Transverse colon (tissue), 4 donors: ENCODE measurements around the gene DOCK2.

ENCODE experiments used
- POLR2AphosphoS5 ChIP-seq, 3 donors: sonication (generic); formaldehyde crosslinking; IDR thresholded peaks; one replicate each; pipeline ENCODE4 v1.6.1; 2016; ENCODE audit warnings: antibody characterized with exemption in 3 of 3
- TF ChIP-seq, protein P1 (sequence below), 5 experiments: fragments of 200-600 bp in 3 of 5; fragments of 450-650 bp in 2 of 5; sonication (generic) in 3 of 5; IDR thresholded peaks; 1 replicate in 2 of 5; 2 replicates in 3 of 5; pipeline ENCODE4 v1.5.1; 2016 to 2017; ENCODE audit warnings: antibody characterized with exemption in 5 of 5, inconsistent platforms in 3 of 5, mild to moderate bottlenecking in 2 of 5, moderate library complexity in 1 of 5

DNA sequence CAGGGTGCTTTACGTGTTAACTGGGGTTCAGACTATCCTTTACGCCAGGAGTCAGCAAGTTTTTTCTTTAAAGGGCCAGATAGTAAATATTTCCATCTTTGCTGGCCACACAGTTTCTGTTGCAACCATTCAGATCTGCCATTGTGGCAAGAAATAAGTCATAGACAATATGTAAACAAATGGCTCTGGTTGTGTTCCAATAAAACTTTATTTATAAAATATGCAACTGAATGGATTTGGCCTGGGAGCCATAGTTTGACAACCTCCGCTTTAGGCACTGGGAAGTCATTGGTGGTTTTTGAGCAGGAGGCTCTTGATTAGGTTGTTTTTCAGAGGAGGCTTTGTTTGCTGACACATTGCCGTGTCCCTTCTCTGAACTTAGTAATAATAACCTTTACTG, 252.5 kb downstream of the DOCK2 start:
- TF ChIP-seq, protein P1, sequence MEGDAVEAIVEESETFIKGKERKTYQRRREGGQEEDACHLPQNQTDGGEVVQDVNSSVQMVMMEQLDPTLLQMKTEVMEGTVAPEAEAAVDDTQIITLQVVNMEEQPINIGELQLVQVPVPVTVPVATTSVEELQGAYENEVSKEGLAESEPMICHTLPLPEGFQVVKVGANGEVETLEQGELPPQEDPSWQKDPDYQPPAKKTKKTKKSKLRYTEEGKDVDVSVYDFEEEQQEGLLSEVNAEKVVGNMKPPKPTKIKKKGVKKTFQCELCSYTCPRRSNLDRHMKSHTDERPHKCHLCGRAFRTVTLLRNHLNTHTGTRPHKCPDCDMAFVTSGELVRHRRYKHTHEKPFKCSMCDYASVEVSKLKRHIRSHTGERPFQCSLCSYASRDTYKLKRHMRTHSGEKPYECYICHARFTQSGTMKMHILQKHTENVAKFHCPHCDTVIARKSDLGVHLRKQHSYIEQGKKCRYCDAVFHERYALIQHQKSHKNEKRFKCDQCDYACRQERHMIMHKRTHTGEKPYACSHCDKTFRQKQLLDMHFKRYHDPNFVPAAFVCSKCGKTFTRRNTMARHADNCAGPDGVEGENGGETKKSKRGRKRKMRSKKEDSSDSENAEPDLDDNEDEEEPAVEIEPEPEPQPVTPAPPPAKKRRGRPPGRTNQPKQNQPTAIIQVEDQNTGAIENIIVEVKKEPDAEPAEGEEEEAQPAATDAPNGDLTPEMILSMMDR (IDR thresholded peaks at IDR 0.05) = no peak
- TF ChIP-seq POLR2AphosphoS5 (IDR thresholded peaks at IDR 0.05) = no peak
